PC-9 (cell line): ENCODE data around the gene CDH16.

Experiments used
- EZH2 ChIP-seq: fragments of 200-600 bp; sonication (generic); IDR thresholded peaks from 2 replicates; pipeline ENCODE4 v1.8.0; 2017; ENCODE audit warnings: antibody characterized with exemption, low read depth
- TF ChIP-seq, protein P1 (sequence below): fragments of 200-600 bp; sonication (generic); conservative IDR thresholded peaks from 2 replicates; pipeline ENCODE4 v1.6.1; 2017; ENCODE audit warnings: mixed run types, antibody characterized with exemption, mild to moderate bottlenecking, moderate library complexity

DNA sequence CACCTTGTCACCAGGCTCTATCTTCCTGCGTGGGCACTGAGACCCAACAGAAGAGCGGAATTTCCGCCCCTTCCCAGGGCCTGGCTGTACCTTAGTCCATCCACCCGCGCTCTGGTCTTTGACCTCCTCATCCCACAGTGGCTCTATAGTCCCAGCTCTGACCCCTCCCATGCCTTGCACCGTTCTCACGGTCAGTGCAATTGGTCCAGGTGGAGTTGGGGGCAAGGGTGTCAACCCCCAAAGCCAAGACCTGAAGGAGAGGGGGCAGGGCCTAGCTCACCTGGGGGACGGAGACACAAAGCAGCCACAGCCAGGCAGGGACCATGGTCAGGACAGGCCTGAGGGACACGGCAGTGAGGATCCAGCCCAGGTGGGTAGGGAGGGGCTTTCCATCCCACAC, 944 bp downstream of the CDH16 start:
- no peak for TF ChIP-seq EZH2
- TF ChIP-seq, protein P1, sequence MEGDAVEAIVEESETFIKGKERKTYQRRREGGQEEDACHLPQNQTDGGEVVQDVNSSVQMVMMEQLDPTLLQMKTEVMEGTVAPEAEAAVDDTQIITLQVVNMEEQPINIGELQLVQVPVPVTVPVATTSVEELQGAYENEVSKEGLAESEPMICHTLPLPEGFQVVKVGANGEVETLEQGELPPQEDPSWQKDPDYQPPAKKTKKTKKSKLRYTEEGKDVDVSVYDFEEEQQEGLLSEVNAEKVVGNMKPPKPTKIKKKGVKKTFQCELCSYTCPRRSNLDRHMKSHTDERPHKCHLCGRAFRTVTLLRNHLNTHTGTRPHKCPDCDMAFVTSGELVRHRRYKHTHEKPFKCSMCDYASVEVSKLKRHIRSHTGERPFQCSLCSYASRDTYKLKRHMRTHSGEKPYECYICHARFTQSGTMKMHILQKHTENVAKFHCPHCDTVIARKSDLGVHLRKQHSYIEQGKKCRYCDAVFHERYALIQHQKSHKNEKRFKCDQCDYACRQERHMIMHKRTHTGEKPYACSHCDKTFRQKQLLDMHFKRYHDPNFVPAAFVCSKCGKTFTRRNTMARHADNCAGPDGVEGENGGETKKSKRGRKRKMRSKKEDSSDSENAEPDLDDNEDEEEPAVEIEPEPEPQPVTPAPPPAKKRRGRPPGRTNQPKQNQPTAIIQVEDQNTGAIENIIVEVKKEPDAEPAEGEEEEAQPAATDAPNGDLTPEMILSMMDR = no peak
